Astrocyte of the spinal cord (primary cell): ENCODE data around the gene RBM14.

ENCODE experiments used
- DNase-seq: peaks from one replicate; pipeline ENCODE4 v3.0.0; 2011; ENCODE audit warnings: low read depth, low spot score
- H3K4me3 ChIP-seq: 2 replicates; pipeline ENCODE4 v1.5.1; 2011; ENCODE audit warnings: low read depth, mild to moderate bottlenecking, low read length, moderate library complexity
- in situ Hi-C: cut with HindIII; loops from 2 replicates; pipeline ENCODE4 v1.10.0; 2017; ENCODE audit warnings: low sequenced_read_pairs
- TF ChIP-seq, protein P1 (sequence below): IDR thresholded peaks from 2 replicates; pipeline ENCODE4 v1.5.1; 2012; ENCODE audit warnings: low read depth, mild to moderate bottlenecking, low read length, inconsistent platforms

RBM14 gene

DNA sequence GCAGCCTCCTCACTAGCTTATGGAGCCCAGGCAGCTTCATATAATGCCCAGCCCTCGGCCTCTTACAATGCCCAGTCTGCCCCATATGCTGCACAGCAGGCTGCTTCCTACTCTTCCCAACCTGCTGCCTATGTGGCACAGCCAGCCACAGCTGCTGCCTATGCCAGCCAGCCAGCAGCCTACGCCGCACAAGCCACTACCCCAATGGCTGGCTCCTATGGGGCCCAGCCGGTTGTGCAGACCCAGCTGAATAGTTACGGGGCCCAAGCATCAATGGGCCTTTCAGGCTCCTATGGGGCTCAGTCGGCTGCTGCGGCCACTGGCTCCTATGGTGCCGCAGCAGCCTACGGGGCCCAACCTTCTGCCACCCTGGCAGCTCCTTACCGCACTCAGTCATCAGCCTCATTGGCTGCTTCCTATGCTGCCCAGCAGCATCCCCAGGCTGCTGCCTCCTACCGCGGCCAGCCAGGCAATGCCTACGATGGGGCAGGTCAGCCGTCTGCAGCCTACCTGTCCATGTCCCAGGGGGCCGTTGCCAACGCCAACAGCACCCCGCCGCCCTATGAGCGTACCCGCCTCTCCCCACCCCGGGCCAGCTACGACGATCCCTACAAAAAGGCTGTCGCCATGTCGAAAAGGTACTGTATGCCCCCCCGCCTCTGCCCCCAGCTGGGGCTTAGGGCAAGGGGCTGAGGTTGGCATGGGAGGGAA lies 8.8 kb downstream of the RBM14 start:
- in situ Hi-C loops = no loop called here
- TF ChIP-seq, protein P1, sequence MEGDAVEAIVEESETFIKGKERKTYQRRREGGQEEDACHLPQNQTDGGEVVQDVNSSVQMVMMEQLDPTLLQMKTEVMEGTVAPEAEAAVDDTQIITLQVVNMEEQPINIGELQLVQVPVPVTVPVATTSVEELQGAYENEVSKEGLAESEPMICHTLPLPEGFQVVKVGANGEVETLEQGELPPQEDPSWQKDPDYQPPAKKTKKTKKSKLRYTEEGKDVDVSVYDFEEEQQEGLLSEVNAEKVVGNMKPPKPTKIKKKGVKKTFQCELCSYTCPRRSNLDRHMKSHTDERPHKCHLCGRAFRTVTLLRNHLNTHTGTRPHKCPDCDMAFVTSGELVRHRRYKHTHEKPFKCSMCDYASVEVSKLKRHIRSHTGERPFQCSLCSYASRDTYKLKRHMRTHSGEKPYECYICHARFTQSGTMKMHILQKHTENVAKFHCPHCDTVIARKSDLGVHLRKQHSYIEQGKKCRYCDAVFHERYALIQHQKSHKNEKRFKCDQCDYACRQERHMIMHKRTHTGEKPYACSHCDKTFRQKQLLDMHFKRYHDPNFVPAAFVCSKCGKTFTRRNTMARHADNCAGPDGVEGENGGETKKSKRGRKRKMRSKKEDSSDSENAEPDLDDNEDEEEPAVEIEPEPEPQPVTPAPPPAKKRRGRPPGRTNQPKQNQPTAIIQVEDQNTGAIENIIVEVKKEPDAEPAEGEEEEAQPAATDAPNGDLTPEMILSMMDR = no peak
- H3K4me3 ChIP-seq = no peak overlapping the region
- DNase-seq = no peak

DNA sequence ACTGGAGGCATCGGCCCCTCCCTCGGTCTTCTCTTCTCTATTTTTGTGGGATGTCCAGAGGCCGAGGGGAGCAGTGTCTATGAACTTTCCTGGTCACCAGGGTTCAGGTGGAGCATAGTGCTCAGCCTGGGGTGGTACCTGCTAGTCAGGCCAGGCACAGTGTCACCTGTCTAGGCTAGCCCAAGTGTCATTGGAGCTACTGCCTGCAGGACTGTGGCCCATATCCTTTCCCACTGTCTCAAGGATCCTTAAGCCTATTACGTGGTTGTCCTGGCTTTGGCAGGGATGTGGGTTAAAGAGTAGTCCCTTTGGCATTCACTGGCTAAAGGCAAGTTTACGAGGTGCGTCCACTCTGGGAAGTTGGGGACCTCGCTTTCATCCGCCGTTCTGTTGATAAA lies 9.3 kb downstream of the RBM14 start:
- DNase-seq = no peak
- in situ Hi-C loops = no loop called here
- TF ChIP-seq, protein P1 = no peak
- H3K4me3 ChIP-seq = no peak overlapping the region

GRCh38 chr11:66626382-66626781 lies 10.0 kb downstream of the RBM14 start:
- TF ChIP-seq, protein P1 = no peak
- no peak overlapping the region for H3K4me3 ChIP-seq
- in situ Hi-C loops = no loop called here
- DNase-seq = no peak

DNA sequence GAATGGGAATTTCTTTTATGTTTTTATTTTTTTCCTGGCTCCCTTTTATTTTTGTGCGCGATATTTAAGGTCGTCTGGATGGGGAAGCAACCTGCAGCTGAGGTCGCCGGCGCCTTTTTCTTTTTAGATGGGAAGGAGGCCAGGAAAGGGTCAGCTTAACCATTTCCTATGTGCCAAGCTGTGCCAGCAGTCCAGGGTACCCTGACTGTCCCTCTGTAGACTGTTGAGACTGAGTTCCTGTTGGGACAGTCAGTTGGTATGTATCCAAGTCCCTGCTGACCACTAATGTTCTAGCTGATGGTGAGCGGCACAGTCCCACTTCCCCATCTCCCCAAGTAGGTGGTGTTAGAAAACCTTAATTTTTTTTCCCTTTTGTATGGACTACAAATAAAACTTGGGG lies 10.5 kb downstream of the RBM14 start:
- in situ Hi-C loops = no loop called here
- DNase-seq = no peak
- TF ChIP-seq, protein P1 = no peak
- H3K4me3 ChIP-seq = no peak overlapping the region

DNA sequence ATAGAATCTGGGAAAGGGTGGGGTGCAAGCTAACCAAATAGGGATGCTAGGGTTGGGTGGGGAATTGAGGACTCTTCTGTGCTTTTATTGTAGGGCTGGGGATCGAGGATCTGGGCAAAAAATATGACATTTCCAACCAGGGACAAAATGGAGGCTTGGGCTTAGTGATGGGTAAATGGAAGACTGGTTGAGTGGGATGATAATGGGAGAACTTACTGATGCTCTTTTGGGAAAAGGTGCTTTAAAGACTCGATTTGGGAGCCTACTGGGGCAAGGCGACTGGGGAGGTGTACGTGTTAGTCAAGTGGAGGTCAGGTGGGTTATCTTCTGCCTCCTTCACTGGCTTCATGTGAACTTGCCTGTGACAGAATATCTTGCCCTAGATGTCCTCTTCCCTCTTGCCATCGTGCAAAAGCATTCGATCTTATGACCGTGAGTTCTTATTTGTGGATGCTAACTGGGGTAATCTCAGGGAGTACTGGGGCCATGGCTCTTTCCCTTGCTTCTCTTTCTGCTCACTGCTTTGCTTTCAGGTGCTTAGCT lies 11.7 kb downstream of the RBM14 start:
- TF ChIP-seq, protein P1 = no peak
- no peak for DNase-seq
- in situ Hi-C loops = no loop called here
- no peak overlapping the region for H3K4me3 ChIP-seq

GRCh38 chr11:66629356-66629755 lies 12.9 kb downstream of the RBM14 start:
- TF ChIP-seq, protein P1 = no peak
- DNase-seq = no peak
- in situ Hi-C loops = no loop called here
- no peak overlapping the region for H3K4me3 ChIP-seq
